ENCODE measurements around the gene SIGLEC12. TPM values are rescaled to one million over a fixed set of nuclear protein-coding genes. Genes with fewer than 3 reads are reported as not detected.

SIGLEC12 gene
- total and polyA plus RNA-seq, 2 of the 13 experiments (the other 11 are each of a cell fraction or from before 2014, with no cell fraction given) = not detected

DNA sequence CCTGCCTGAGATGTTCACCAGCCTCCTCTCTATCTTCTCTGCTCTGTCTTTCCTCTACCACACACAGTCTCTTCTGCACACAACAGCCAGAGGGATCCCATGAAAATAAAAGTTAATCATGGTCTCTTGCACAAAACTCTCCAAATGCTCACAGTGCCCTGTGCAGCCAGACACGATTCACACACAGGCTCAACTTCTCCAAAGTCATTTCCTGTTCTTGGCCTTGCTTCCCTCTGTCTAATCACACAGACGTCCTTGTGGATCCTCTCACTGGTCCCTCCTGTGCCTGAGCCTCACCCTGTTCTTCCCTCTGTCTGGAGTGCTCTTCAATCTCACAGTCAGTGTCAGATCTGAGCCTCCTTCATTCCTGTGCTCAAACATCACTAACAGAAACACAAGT is 7.8 kb downstream of the SIGLEC12 start:
- no TSS peak for BruUV-seq (replicated peaks)
- Histone ChIP-seq H3K4me3 (replicated peaks in 1 of 3; ENCODE audit: insufficient read depth in 1 of 3, low read depth in 2 of 3, low read length in 3 of 3) (no peak overlapping the region), H3K36me3 (replicated peaks in 1 of 2; ENCODE audit: control insufficient read depth in 1 of 2, insufficient read depth in 2 of 2, low read length in 2 of 2) (no peaks in the 10 kb centered on the region), H2AFZ (ENCODE audit: low read length) (no peak overlapping the region), H3K27me3 (ENCODE audit: control insufficient read depth in 1 of 2, insufficient read depth in 2 of 2, low read length in 2 of 2) (peaks cover 0 to 1% of the 10 kb centered on the region in 2 experiments; a peak in 2 of 5 replicates), H3K9ac (ENCODE audit: insufficient read depth, low read depth, low read length) (no peak overlapping the region), H3K4me2 (ENCODE audit: low read depth, low read length) (no peak overlapping the region), H3K79me2 (ENCODE audit: insufficient read depth, low read length) (no peaks in the 10 kb centered on the region), H3K4me1 (ENCODE audit: insufficient read depth, low read length) (no peaks in the 10 kb centered on the region), H4K20me1 (ENCODE audit: insufficient read depth, low read length) (no peaks in the 10 kb centered on the region), H3K27ac (ENCODE audit: extremely low read length, insufficient read depth, low read length) (no peak overlapping the region), H3K9me3 (ENCODE audit: low read length) (no peaks in the 10 kb centered on the region)
- TF ChIP-seq, protein P1, sequence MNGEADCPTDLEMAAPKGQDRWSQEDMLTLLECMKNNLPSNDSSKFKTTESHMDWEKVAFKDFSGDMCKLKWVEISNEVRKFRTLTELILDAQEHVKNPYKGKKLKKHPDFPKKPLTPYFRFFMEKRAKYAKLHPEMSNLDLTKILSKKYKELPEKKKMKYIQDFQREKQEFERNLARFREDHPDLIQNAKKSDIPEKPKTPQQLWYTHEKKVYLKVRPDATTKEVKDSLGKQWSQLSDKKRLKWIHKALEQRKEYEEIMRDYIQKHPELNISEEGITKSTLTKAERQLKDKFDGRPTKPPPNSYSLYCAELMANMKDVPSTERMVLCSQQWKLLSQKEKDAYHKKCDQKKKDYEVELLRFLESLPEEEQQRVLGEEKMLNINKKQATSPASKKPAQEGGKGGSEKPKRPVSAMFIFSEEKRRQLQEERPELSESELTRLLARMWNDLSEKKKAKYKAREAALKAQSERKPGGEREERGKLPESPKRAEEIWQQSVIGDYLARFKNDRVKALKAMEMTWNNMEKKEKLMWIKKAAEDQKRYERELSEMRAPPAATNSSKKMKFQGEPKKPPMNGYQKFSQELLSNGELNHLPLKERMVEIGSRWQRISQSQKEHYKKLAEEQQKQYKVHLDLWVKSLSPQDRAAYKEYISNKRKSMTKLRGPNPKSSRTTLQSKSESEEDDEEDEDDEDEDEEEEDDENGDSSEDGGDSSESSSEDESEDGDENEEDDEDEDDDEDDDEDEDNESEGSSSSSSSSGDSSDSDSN (CRISPR knock-in tag; IDR thresholded peaks at IDR 0.05) = no peak
- TF ChIP-seq YEATS4 (CRISPR knock-in tag; IDR thresholded peaks at IDR 0.05; ENCODE audit: borderline replicate concordance) (no peak), TGIF2 (CRISPR knock-in tag; IDR thresholded peaks at IDR 0.05) (no peak), ZNF354B (CRISPR knock-in tag; IDR thresholded peaks at IDR 0.05) (no peak), ZNF512B (CRISPR knock-in tag; IDR thresholded peaks at IDR 0.05; ENCODE audit: borderline replicate concordance) (no peak), PLRG1 (conservative IDR thresholded peaks at IDR 0.05) (no peak), ZNF704 (CRISPR knock-in tag; IDR thresholded peaks at IDR 0.05; ENCODE audit: borderline replicate concordance) (no peak), RFX3 (CRISPR knock-in tag; IDR thresholded peaks at IDR 0.05) (no peak), SMARCE1 (IDR thresholded peaks at IDR 0.05; ENCODE audit: borderline replicate concordance) (no peak)
- TF ChIP-seq, protein P2, sequence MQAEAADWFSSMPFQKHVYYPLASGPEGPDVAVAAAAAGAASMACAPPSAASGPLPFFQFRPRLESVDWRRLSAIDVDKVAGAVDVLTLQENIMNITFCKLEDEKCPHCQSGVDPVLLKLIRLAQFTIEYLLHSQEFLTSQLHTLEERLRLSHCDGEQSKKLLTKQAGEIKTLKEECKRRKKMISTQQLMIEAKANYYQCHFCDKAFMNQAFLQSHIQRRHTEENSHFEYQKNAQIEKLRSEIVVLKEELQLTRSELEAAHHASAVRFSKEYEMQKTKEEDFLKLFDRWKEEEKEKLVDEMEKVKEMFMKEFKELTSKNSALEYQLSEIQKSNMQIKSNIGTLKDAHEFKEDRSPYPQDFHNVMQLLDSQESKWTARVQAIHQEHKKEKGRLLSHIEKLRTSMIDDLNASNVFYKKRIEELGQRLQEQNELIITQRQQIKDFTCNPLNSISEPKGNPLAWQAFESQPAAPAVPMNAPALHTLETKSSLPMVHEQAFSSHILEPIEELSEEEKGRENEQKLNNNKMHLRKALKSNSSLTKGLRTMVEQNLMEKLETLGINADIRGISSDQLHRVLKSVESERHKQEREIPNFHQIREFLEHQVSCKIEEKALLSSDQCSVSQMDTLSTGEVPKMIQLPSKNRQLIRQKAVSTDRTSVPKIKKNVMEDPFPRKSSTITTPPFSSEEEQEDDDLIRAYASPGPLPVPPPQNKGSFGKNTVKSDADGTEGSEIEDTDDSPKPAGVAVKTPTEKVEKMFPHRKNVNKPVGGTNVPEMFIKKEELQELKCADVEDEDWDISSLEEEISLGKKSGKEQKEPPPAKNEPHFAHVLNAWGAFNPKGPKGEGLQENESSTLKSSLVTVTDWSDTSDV (CRISPR knock-in tag; IDR thresholded peaks at IDR 0.05) = no peak
- TF ChIP-seq, protein P3, sequence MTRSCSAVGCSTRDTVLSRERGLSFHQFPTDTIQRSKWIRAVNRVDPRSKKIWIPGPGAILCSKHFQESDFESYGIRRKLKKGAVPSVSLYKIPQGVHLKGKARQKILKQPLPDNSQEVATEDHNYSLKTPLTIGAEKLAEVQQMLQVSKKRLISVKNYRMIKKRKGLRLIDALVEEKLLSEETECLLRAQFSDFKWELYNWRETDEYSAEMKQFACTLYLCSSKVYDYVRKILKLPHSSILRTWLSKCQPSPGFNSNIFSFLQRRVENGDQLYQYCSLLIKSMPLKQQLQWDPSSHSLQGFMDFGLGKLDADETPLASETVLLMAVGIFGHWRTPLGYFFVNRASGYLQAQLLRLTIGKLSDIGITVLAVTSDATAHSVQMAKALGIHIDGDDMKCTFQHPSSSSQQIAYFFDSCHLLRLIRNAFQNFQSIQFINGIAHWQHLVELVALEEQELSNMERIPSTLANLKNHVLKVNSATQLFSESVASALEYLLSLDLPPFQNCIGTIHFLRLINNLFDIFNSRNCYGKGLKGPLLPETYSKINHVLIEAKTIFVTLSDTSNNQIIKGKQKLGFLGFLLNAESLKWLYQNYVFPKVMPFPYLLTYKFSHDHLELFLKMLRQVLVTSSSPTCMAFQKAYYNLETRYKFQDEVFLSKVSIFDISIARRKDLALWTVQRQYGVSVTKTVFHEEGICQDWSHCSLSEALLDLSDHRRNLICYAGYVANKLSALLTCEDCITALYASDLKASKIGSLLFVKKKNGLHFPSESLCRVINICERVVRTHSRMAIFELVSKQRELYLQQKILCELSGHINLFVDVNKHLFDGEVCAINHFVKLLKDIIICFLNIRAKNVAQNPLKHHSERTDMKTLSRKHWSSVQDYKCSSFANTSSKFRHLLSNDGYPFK (CRISPR knock-in tag; IDR thresholded peaks at IDR 0.05; ENCODE audit: borderline replicate concordance) = no peak
- no peak for FAIRE-seq
- intact Hi-C loops (cut with micrococcal nuclease; ENCODE audit: unreplicated experiment) (no loop called here), in situ Hi-C loops (cut with HindIII; ENCODE audit: extremely low pct_ligation_motif_present, low pct_unique_long_range_greater_than_20kb) (no loop called here)
- no peak for DNase-seq (ENCODE audit: low spot score)
- ATAC-seq = no peak
- ChIA-PET POLR2A (no interaction called here), CTCF (ENCODE audit: low intra/inter-chr PET ratio, low total read pairs) (no interaction called here)
- WGBS (ENCODE audit: low lambda C conversion rate) = 0% methylated on average over 2 of the region's 2 CpGs

Measured in HepG2 (cell line).